ENCODE results near the gene TLE5.

- TF ChIP-seq CTCF (conservative IDR thresholded peaks at IDR 0.05; ENCODE audit: low read depth in 2 of 2) = no peak
- TF ChIP-seq POLR2AphosphoS5 (IDR thresholded peaks at IDR 0.05; ENCODE audit: low read depth) = no peak
- TF ChIP-seq REST (IDR thresholded peaks at IDR 0.05; ENCODE audit: unreplicated experiment) = no peak
- TF ChIP-seq CREB1 (CRISPR knock-in tag; IDR thresholded peaks at IDR 0.05; ENCODE audit: low read depth) = no peak
These were observed 28.5 kb downstream of the TLE5 start for GRCh38 chr19:3033595-3034405.

Measured in GM23338 (cell line).